Measurements from ENCODE around the gene SDHAF2.
A peak's percentile ranks its signal among the peaks of the same experiment; 100 is the strongest.

Gene SDHAF2

DNA sequence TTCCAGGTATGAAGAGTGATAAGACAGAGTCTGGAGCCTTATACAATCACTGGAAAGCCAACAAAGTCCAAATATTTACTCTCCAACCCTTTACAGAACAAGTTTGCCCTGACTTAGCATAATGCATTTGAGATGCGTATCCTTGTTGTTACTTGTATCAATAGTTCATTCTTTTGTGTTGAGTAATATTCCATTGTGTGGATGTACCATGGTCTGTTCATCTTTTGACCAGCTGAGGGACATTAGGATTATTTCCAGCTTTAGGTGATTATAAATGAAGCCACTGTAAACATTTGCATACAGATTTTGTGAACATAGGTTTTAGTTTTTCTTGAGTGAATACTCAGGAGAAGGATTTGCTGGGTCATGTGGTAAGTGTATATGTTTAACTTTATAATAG is 9.7 kb downstream of the SDHAF2 start:
- ChIA-PET POLR2A (interaction anchor here (0.5 to 1.2 kb wide), 2 partner anchors 10 to 658 kb away, joined by 4 to 8 read pairs; partner anchors contain the start of gene CPSF7), CTCF (interaction anchor here (1.5 to 7.4 kb wide), 3 partner anchors 8 to 77 kb away, joined by 5 to 126 read pairs (median 15); partner anchors contain the start of genes CPSF7 and SDHAF2)
- TF ChIP-seq, protein P1, sequence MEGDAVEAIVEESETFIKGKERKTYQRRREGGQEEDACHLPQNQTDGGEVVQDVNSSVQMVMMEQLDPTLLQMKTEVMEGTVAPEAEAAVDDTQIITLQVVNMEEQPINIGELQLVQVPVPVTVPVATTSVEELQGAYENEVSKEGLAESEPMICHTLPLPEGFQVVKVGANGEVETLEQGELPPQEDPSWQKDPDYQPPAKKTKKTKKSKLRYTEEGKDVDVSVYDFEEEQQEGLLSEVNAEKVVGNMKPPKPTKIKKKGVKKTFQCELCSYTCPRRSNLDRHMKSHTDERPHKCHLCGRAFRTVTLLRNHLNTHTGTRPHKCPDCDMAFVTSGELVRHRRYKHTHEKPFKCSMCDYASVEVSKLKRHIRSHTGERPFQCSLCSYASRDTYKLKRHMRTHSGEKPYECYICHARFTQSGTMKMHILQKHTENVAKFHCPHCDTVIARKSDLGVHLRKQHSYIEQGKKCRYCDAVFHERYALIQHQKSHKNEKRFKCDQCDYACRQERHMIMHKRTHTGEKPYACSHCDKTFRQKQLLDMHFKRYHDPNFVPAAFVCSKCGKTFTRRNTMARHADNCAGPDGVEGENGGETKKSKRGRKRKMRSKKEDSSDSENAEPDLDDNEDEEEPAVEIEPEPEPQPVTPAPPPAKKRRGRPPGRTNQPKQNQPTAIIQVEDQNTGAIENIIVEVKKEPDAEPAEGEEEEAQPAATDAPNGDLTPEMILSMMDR (IDR thresholded peaks at IDR 0.05; ENCODE audit: control extremely low read depth, extremely low read depth, low read depth, missing control alignments), result no peak

DNA sequence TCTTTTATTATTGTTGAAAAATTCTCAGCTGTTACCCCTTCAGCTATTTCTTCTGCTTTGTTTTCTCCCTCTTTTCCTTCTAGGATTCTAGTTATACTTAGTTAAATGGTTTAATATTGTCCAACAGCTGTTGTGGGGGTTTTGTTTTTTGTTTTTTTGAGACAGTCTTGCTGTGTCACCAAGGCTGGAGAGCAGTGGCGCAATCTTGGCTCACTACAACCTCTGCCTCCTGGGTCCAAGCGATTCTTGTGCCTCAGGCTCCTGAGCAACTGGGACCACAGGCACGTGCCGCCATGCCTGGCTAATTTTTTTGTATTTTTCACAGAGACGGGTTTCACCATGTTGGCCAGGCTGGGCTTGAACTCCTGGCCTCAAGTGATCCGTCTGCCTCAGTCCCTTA is 12.7 kb downstream of the SDHAF2 start:
- no peak for DNase-seq (ENCODE audit: extremely low spot score)

More for the DNA sequence above, 9.7 kb downstream of the SDHAF2 start:
- no peak for DNase-seq (ENCODE audit: extremely low spot score)

DNA sequence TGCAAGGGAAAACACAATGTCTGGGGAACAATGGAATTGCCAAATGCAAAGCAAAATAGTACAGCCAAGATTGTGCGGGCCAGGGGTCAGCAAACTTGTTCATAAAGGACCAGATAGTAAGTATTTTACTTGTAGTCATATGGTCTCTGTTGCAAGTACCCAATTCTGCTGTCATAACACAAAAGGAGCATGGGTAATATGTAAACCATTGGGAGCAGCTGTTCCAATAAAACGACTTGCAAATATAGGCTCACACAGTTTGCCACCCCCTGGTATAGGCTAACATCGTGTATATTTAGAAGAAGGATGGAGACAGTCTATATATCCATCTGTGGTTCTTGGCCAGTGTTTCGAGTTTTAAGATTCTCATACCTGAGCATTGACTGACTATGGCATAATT is 15.6 kb downstream of the SDHAF2 start:
- ChIA-PET CTCF (interaction anchor here (0.9 to 11.3 kb wide), 23 partner anchors 9 to 538 kb away, joined by 3 to 196 read pairs (median 8); partner anchors contain the start of genes CPSF7 and SDHAF2), POLR2A (interaction anchor here (1.0 kb wide), 1 partner anchor 16 kb away, joined by 3 read pairs; the partner anchor contains the start of genes CPSF7 and SDHAF2)
- DNase-seq (ENCODE audit: extremely low spot score), result no peak
- TF ChIP-seq, protein P1 (IDR thresholded peaks at IDR 0.05; ENCODE audit: control extremely low read depth, extremely low read depth, low read depth, missing control alignments), result no peak

More for the DNA sequence above, 12.7 kb downstream of the SDHAF2 start:
- TF ChIP-seq, protein P1 (IDR thresholded peaks at IDR 0.05; ENCODE audit: control extremely low read depth, extremely low read depth, low read depth, missing control alignments), result no peak
- CTCF ChIA-PET, result interaction anchor here (0.7 to 11.3 kb wide), 4 partner anchors 10 to 106 kb away, joined by 3 to 196 read pairs (median 3); no protein-coding TSS in a partner anchor
- POLR2A ChIA-PET, result no interaction called here

DNA sequence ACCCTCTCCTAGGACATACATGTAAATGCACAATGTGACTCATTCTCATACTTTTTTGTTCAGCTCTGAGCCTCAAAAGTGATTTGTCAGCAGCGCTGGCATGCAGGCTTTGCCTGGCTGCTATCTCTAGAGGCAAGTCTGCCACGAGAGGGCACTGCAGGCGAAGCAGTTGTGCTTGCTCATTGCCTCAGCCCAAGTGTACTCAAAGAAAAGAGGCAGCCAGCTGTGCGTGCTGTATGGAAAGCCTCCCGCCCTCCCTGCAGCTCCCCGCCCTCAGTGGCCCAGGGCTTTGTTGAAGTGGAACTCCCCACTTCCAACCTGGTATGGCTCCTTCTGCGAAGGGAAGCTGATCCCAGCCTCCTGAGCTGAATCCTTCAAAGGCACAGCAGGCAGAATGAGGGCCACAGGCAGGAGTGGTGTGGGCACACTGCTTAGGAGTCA is 16.3 kb downstream of the SDHAF2 start:
- ChIA-PET CTCF (interaction anchor here (0.7 to 11.3 kb wide), 29 partner anchors 9 to 538 kb away, joined by 3 to 196 read pairs (median 4); partner anchors contain the start of genes CPSF7 and SDHAF2), POLR2A (interaction anchor here (1.0 kb wide), 1 partner anchor 17 kb away, joined by 3 read pairs; the partner anchor contains the start of genes CPSF7 and SDHAF2)
- TF ChIP-seq, protein P1 (IDR thresholded peaks at IDR 0.05; ENCODE audit: control extremely low read depth, extremely low read depth, low read depth, missing control alignments), result peak; percentile 88
- DNase-seq (ENCODE audit: extremely low spot score), result peak; percentile 77

DNA sequence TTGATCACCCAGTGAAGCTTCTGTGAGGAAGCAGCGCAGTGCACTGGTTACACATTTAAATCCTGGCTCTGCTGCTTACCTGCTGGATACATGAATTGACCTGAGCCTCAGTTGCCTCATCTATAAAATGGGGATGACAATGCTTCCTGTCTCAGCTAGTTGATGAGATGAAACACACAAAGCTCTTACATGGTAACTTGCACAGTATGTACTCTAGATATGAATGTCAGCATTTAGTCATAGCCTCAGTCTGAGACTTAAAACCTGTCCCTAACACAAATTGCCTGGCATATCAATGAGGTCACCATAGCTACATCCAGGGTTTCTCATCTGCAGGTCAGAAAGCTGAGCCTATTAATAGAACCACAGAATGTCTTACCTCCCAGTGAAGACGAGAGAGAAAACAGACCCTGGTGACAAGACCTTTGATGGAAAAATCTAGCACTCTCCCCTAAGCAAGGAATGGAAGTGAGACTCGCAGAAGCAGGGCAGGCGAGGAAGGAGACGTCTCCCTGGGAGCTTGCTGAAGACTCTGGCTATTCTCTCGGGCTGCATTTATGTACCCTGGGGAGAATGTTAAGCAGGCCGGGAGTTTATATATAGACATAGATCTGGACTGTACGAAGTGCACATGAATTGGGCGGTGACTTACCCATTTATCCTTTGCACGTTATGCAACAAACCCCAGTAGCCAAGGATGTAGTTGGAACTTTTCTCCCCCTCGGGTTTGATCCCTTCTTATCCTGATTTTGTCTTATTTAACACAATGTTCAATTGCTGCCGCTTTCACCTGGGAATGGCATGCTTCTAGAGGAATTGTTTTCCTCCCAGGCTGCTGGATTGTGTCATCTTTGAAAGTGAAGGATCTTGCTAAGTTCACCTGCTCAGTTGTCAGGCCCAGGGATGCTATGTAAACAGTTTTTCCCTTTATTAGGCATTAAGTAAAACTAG is 18.0 kb downstream of the SDHAF2 start:
- ChIA-PET CTCF (interaction anchor here (1.3 to 11.3 kb wide), 19 partner anchors 8 to 288 kb away, joined by 3 to 196 read pairs (median 11); partner anchors contain the start of genes CPSF7 and SDHAF2), POLR2A (no interaction called here)
- TF ChIP-seq, protein P1 (IDR thresholded peaks at IDR 0.05; ENCODE audit: control extremely low read depth, extremely low read depth, low read depth, missing control alignments), result no peak
- DNase-seq (ENCODE audit: extremely low spot score), result no peak

DNA sequence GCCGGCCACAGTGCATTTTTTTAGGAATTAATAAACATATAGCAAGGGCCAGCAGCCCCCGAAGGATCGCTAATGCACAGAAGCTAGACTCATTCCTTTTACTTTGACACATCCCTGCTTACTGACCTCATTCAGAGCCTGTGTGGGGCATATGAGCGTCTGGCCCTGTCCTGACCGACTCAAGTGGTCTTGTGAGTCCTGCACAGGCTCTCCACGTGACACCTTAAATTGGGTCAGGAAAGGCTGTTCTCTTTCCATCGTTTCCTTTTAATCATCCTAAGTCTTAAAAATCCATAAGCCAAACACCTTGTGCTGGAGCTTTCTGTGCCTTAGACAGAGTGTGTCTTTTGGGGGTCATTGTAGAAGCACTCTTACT is 18.6 kb downstream of the SDHAF2 start:
- ChIA-PET CTCF (interaction anchor here (0.8 to 11.3 kb wide), 10 partner anchors 10 to 180 kb away, joined by 3 to 196 read pairs (median 11); no protein-coding TSS in a partner anchor), POLR2A (no interaction called here)
- no peak for DNase-seq (ENCODE audit: extremely low spot score)
- TF ChIP-seq, protein P1 (IDR thresholded peaks at IDR 0.05; ENCODE audit: control extremely low read depth, extremely low read depth, low read depth, missing control alignments), result no peak

Data from GM10248 (cell line).